B cell (primary cell): ENCODE data around the gene ALPL.

Source experiments
- CTCF ChIP-seq: fragments of 200-600 bp; IDR thresholded peaks from one replicate; pipeline ENCODE4 v1.8.0; 2022; ENCODE audit warnings: antibody characterized with exemption, mild to moderate bottlenecking
- EZH2 ChIP-seq: IDR thresholded peaks from 2 replicates; pipeline ENCODE4 v1.6.1; 2012; ENCODE audit warnings: borderline replicate concordance, low read depth, mild to moderate bottlenecking, moderate library complexity, low read length; ENCODE audit not compliant: insufficient read depth, poor library complexity, severe bottlenecking

GRCh38 chr1:21524686-21525339 lies 15.6 kb downstream of the ALPL start:
- TF ChIP-seq CTCF, result no peak
- TF ChIP-seq EZH2, result no peak
